GM12872 (cell line): ENCODE measurements around the gene PNKP.

Experiments
- TF ChIP-seq, protein P1 (sequence below): IDR thresholded peaks from 3 replicates; pipeline ENCODE4 v1.5.1; 2011; ENCODE audit warnings: low read depth, mild to moderate bottlenecking, low read length, moderate library complexity; ENCODE audit not compliant: insufficient read depth

PNKP gene

DNA sequence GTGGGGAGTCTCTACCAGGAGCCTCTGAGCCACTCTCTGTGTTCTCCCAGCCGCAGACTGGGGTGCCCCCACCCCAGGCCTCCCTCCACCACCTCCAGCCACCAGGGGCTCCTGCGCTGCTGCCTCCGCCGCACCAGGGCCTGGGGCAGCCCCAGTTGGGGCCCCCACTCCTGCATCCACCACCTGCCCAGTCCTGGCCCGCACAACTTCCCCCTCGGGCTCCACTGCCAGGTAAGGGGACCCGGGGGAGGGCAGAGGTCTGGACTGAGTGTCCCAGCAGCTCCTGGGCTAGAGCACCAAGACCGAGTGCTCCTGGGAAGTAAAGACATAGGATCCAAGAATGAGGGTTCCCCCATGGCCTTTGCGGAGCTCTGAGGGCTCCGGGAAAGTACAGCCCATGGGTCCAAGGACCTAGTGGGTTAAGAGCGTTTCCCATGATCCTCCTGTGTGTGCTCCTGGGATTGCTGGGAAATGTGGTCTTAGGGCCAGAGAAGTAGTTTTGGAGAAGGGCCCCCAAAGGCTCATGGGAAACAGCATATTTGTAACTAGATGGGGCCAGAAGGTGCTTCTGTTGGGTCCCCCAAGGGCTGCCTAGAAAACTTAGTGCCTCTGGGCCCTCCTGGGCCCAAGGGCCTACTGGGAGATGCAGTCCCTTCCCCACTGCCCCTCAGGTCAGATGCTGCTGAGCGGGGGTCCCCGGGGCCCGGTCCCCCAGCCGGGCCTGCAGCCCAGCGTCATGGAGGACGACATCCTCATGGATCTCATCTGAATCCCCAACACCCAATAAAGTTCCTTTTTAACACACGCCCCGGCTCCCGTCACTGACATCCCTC, 31.0 kb downstream of the PNKP start:
- TF ChIP-seq, protein P1, sequence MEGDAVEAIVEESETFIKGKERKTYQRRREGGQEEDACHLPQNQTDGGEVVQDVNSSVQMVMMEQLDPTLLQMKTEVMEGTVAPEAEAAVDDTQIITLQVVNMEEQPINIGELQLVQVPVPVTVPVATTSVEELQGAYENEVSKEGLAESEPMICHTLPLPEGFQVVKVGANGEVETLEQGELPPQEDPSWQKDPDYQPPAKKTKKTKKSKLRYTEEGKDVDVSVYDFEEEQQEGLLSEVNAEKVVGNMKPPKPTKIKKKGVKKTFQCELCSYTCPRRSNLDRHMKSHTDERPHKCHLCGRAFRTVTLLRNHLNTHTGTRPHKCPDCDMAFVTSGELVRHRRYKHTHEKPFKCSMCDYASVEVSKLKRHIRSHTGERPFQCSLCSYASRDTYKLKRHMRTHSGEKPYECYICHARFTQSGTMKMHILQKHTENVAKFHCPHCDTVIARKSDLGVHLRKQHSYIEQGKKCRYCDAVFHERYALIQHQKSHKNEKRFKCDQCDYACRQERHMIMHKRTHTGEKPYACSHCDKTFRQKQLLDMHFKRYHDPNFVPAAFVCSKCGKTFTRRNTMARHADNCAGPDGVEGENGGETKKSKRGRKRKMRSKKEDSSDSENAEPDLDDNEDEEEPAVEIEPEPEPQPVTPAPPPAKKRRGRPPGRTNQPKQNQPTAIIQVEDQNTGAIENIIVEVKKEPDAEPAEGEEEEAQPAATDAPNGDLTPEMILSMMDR, result no peak

DNA sequence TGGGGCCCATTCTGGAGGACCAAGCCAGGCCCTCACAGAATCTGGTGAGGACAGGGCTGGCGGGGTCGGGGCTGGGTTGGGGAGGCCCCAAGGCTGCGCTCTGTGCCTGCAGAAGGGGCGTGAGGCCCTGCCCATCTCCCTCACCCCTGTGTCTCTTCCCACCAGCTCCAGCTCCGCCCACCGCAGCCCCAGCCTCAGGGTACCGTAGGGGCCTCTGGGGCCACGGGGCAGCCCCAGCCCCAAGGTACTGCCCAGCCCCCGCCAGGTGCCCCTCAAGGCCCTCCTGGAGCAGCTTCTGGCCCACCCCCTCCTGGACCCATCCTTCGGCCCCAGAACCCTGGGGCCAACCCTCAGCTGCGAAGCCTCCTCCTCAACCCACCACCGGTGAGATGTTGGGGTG, 31.8 kb downstream of the PNKP start:
- TF ChIP-seq, protein P1, result no peak

DNA sequence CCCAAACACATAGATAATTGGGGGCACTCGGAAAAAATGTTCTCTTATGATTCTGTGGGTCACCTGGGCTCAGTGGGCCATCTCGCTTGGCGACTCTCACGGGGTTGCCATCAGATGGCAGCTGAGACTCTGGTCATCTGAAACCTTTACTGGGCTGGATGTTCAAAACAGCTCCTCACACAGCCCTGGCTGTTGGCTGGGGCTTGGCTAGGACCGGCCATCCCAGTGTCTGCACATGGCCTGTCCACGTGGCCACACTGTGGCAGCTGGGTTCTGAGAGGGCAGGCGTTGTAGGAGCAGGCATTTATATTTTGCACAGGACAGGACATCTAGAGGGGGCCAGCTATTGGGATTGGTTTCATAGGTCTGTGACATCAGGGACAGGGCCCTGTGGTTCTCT, 33.8 kb downstream of the PNKP start:
- TF ChIP-seq, protein P1, result no peak

DNA sequence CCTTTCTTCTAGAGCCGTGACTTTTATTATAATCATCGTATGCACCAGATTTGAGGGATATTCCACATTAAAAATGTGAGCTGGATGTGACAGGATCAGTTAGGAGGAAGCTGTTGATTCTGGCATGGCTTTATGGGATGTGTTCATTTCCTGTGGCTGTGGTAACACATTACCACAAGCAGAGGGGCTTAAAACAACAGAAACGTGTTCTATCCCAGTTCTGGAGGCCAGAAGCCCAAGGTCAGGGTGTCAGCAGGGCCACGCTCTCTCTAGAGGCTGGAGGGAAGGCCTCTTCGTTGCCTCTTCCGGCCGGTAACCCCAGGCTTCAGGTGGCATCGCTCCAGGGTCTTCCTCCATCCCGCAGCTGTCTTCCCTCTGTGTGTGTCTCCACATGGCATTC, 34.8 kb downstream of the PNKP start:
- TF ChIP-seq, protein P1, result no peak

DNA sequence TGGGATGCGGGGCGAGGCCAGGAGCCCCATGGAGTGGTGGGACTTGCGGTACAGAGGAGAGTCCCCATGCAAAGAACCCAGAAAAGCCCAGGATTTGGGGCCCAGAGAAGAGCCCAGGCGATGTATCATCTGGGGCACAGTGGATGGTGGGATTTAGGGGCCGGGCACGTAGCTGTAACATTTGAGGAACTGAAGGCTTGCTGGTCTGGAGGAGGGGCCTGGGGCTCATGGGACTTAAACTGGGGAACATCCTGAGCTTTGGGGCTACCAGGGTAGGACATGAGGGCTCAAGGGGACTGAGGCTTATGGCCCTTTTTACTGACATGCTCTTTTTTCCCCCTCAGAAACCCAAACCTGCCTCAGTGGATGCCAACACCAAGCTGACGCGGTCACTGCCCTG, 35.8 kb downstream of the PNKP start:
- TF ChIP-seq, protein P1, result no peak

DNA sequence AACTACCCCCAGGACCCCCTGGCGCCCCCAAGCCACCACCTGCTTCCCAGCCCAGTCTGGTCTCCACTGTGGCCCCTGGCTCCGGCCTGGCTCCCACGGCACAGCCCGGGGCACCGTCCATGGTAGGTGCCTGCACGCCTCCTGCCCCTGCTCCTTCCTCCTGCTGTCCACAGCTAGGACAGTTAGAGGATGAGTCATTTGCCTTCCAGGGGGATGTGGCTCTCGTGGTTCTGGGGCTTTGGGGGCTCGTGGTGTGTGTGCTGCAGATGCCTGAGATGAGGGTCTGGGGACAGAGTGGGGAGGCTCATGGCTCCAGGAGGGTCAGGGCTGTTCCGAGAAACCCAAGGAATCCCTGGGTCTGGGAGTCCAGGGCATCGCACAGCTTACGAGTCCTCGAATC, 36.6 kb downstream of the PNKP start:
- TF ChIP-seq, protein P1, result no peak

DNA sequence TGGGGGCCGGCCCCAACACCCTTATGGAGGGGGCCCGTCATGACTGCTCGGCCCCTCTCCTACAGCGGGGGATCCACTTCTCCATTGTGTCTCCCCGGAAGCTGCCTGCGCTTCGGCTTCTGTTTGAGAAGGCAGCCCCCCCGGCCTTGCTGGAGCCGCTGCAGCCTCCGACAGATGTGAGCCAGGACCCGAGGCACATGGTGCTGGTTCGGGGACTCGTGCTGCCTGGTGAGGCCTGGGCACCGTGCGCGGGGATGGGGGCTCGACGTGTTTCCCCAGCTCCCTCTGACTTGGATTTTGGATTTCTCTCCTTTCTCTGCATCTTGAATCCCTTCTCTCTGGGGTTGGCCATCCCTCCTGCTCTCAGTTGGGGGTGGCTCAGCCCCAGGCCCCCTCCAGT, 37.7 kb downstream of the PNKP start:
- TF ChIP-seq, protein P1, result no peak
